Caco-2 (cell line): ENCODE measurements around the gene VRK1. TPM values are rescaled to one million over a fixed set of nuclear protein-coding genes. Genes with fewer than 3 reads are reported as not detected.

Source experiments
- BruUV-seq: library from RNA; stranded (reverse); fragments of 400-500 nt; replicated peaks from 2 replicates; lab custom pipeline; 2021; lab: Mats Ljungman, UMichigan
- CTCF ChIA-PET: fragments of 300-600 bp; sonication (Branson Sonifier 250); formaldehyde crosslinking; loops from one replicate; lab custom pipeline; 2022; ENCODE audit warnings: antibody characterized with exemption; lab: Charles Lee
- POLR2A ChIA-PET: fragments of 300-600 bp; sonication (Branson Sonifier 250); formaldehyde crosslinking; loops from one replicate; lab custom pipeline; 2022; ENCODE audit warnings: antibody characterized with exemption; lab: Charles Lee
- DNase-seq, 2 experiments: peaks; one replicate each; pipeline versions ENCODE4 v3.0.0 to v3.0.0-alpha.2; 2020 to 2022
- H3K27me3 ChIP-seq: replicated peaks from 2 replicates; pipeline ENCODE4 v1.6.0; 2011; ENCODE audit warnings: low read length; ENCODE audit not compliant: control insufficient read depth, insufficient read depth
- H3K36me3 ChIP-seq: 2 replicates; pipeline ENCODE4 v1.5.1; 2011; ENCODE audit warnings: low read length; ENCODE audit not compliant: control insufficient read depth, insufficient read depth
- H3K4me1 ChIP-seq: fragments of 250-450 bp; sonication (Bioruptor Pico); 2 replicates; pipeline ENCODE4 v1.5.1; 2020; ENCODE audit warnings: mild to moderate bottlenecking
- H3K4me3 ChIP-seq: 2 replicates; pipeline ENCODE4 v1.5.1; 2011; ENCODE audit warnings: low read depth, mild to moderate bottlenecking, control low read depth, low read length
- H3K9me3 ChIP-seq: fragments of 250-450 bp; sonication (Bioruptor Pico); 2 replicates; pipeline ENCODE4 v1.5.1; 2020; ENCODE audit warnings: mild to moderate bottlenecking, moderate library complexity
- H3K27ac Mint-ChIP-seq: one replicate; pipeline ENCODE4 v1.8.0; 2022; ENCODE audit warnings: mixed read lengths; ENCODE audit not compliant: unreplicated experiment
- H3K27me3 Mint-ChIP-seq: one replicate; pipeline ENCODE4 v1.8.0; 2022; ENCODE audit warnings: mixed read lengths; ENCODE audit not compliant: insufficient read depth, unreplicated experiment
- H3K36me3 Mint-ChIP-seq: one replicate; pipeline ENCODE4 v1.8.0; 2022; ENCODE audit warnings: mild to moderate bottlenecking, mixed read lengths; ENCODE audit not compliant: insufficient read depth, unreplicated experiment
- H3K4me1 Mint-ChIP-seq: one replicate; pipeline ENCODE4 v1.8.0; 2022; ENCODE audit warnings: low read depth, mixed read lengths; ENCODE audit not compliant: unreplicated experiment
- H3K4me3 Mint-ChIP-seq: one replicate; pipeline ENCODE4 v1.8.0; 2022; ENCODE audit warnings: mild to moderate bottlenecking, moderate library complexity, mixed read lengths; ENCODE audit not compliant: unreplicated experiment
- H3K9me3 Mint-ChIP-seq: one replicate; pipeline ENCODE4 v1.8.0; 2022; ENCODE audit warnings: mixed read lengths; ENCODE audit not compliant: unreplicated experiment
- intact Hi-C: fragments of 100-400 bp; cut with micrococcal nuclease; formaldehyde crosslinking; loops from one replicate; pipeline ENCODE4 v1.10.0; 2022; ENCODE audit not compliant: unreplicated experiment
- total RNA-seq: library from RNA; stranded (reverse); gene quantifications from 2 replicates; pipeline ENCODE4 v1.2.3, GENCODE V29; 2022
- TF ChIP-seq, protein P1 (sequence below), 2 experiments: fragments of 200-600 bp in 1 of 2; IDR thresholded peaks; 1 replicate in 1 of 2; 2 replicates in 1 of 2; pipeline versions ENCODE4 v1.5.1 to v1.8.0; 2011 to 2022; ENCODE audit warnings: antibody characterized with exemption in 1 of 2, control low read depth in 1 of 2, inconsistent platforms in 1 of 2, low read depth in 1 of 2, low read length in 1 of 2, mild to moderate bottlenecking in 1 of 2, moderate library complexity in 1 of 2; ENCODE audit not compliant: insufficient read depth in 1 of 2, severe bottlenecking in 1 of 2, unreplicated experiment in 1 of 2

Gene VRK1
- total RNA-seq, 1 experiment from 2014 or later: 42.1 TPM

GRCh38 chr14:96849733-96850132 lies 52.6 kb downstream of the VRK1 start:
- Histone ChIP-seq H3K9me3 (no peaks in the 10 kb centered on the region), H3K4me3 (no peak overlapping the region), H3K27me3 (no peaks in the 10 kb centered on the region), H3K4me1 (peaks cover 7% of the 10 kb centered on the region; the same call in 1 of the 2 replicates), H3K36me3 (no peaks in the 10 kb centered on the region; the same call in 1 of the 2 replicates)
- DNase-seq: no peak
- no peak overlapping the region for H3K4me3 Mint-ChIP-seq
- H3K4me1 Mint-ChIP-seq: peaks cover 14% of the 10 kb centered on the region
- POLR2A ChIA-PET: no interaction called here
- no peaks in the 10 kb centered on the region for H3K9me3 Mint-ChIP-seq
- CTCF ChIA-PET: no interaction called here
- no peak overlapping the region for H3K27ac Mint-ChIP-seq
- BruUV-seq: no TSS peak
- H3K27me3 Mint-ChIP-seq: no peaks in the 10 kb centered on the region
- intact Hi-C loops: no loop called here
- TF ChIP-seq, protein P1, sequence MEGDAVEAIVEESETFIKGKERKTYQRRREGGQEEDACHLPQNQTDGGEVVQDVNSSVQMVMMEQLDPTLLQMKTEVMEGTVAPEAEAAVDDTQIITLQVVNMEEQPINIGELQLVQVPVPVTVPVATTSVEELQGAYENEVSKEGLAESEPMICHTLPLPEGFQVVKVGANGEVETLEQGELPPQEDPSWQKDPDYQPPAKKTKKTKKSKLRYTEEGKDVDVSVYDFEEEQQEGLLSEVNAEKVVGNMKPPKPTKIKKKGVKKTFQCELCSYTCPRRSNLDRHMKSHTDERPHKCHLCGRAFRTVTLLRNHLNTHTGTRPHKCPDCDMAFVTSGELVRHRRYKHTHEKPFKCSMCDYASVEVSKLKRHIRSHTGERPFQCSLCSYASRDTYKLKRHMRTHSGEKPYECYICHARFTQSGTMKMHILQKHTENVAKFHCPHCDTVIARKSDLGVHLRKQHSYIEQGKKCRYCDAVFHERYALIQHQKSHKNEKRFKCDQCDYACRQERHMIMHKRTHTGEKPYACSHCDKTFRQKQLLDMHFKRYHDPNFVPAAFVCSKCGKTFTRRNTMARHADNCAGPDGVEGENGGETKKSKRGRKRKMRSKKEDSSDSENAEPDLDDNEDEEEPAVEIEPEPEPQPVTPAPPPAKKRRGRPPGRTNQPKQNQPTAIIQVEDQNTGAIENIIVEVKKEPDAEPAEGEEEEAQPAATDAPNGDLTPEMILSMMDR (IDR thresholded peaks at IDR 0.05; ENCODE audit: insufficient read depth in 1 of 2, low read depth in 1 of 2, low read length in 1 of 2, severe bottlenecking in 1 of 2, unreplicated experiment in 1 of 2): no peak
- peaks cover 23% of the 10 kb centered on the region for H3K36me3 Mint-ChIP-seq

- H3K36me3 ChIP-seq: no peaks in the 10 kb centered on the region; the same call in 1 of the 2 replicates
- Mint-ChIP-seq H3K4me1 (peaks cover 14% of the 10 kb centered on the region), H3K27ac (no peak overlapping the region), H3K9me3 (no peaks in the 10 kb centered on the region), H3K27me3 (no peaks in the 10 kb centered on the region), H3K4me3 (no peak overlapping the region), H3K36me3 (peaks cover 17% of the 10 kb centered on the region)
- DNase-seq: no peak
- intact Hi-C loops: loop anchor here (1.0 kb wide), 1 partner anchor 268 kb away; no protein-coding TSS in a partner anchor
- ChIA-PET CTCF (interaction anchor here (1.0 to 1.9 kb wide), 4 partner anchors 10 to 268 kb away, joined by 3 to 10 read pairs (median 8); partner anchors contain the start of gene VRK1), POLR2A (interaction anchor here (0.5 kb wide), 1 partner anchor 101 kb away, joined by 5 read pairs; no protein-coding TSS in a partner anchor)
- H3K4me1 ChIP-seq: peaks cover 7% of the 10 kb centered on the region; the same call in 1 of the 2 replicates
- TF ChIP-seq, protein P1 (IDR thresholded peaks at IDR 0.05; ENCODE audit: insufficient read depth in 1 of 2, low read depth in 1 of 2, low read length in 1 of 2, severe bottlenecking in 1 of 2, unreplicated experiment in 1 of 2): no peak
- H3K4me3 ChIP-seq: no peak overlapping the region
- BruUV-seq: no TSS peak
- no peaks in the 10 kb centered on the region for H3K27me3 ChIP-seq
- no peaks in the 10 kb centered on the region for H3K9me3 ChIP-seq
Measured at GRCh38 chr14:96851694-96852381, 54.7 kb downstream of the VRK1 start.

DNA sequence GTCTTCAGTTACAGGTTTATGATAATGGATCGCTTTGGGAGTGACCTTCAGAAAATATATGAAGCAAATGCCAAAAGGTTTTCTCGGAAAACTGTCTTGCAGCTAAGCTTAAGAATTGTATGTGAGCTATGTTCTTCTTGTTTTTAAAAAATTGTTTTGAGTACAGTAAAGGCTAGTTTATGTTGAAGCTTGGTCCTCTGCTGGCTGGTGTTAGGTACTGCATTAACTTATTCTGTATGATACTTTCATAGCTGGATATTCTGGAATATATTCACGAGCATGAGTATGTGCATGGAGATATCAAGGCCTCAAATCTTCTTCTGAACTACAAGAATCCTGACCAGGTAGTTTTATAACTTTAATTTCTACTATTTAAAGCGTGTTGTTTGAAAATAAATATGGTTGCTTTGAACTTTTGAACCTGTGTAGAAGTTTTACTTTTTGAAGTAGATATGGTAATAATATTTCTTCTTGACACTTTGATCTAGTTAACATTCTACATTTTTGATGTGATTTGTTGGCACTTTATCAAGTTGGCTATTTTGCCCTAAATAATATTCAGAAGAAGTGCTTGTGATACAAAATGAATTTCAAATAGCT lies 55.7 kb downstream of the VRK1 start:
- peak in 1 of 2 experiments; percentile 21 for DNase-seq
- no peaks in the 10 kb centered on the region for H3K9me3 Mint-ChIP-seq

More for the DNA sequence above, 55.7 kb downstream of the VRK1 start:
- H3K4me1 ChIP-seq: peaks cover 7% of the 10 kb centered on the region; the same call in 1 of the 2 replicates
- Mint-ChIP-seq H3K4me3 (no peak overlapping the region), H3K36me3 (peaks cover 28% of the 10 kb centered on the region), H3K27me3 (no peaks in the 10 kb centered on the region), H3K27ac (no peak overlapping the region), H3K4me1 (peaks cover 14% of the 10 kb centered on the region)
- CTCF ChIA-PET: interaction anchor here (0.8 to 1.9 kb wide), 9 partner anchors 9 to 269 kb away, joined by 3 to 10 read pairs (median 5); partner anchors contain the start of gene VRK1
- TF ChIP-seq, protein P1 (IDR thresholded peaks at IDR 0.05; ENCODE audit: insufficient read depth in 1 of 2, low read depth in 1 of 2, low read length in 1 of 2, severe bottlenecking in 1 of 2, unreplicated experiment in 1 of 2): peak; percentile 53 to 64
- POLR2A ChIA-PET: no interaction called here
- intact Hi-C loops: loop anchor here (1.0 kb wide), 1 partner anchor 269 kb away; no protein-coding TSS in a partner anchor
- BruUV-seq: no TSS peak
- H3K36me3 ChIP-seq: no peaks in the 10 kb centered on the region; the same call in 1 of the 2 replicates
- H3K9me3 ChIP-seq: no peaks in the 10 kb centered on the region
- H3K4me3 ChIP-seq: no peak overlapping the region
- H3K27me3 ChIP-seq: no peaks in the 10 kb centered on the region
